ENCODE data around the gene PASD1.
A peak's percentile ranks its signal among the peaks of the same experiment; 100 is the strongest.

PASD1 gene

DNA sequence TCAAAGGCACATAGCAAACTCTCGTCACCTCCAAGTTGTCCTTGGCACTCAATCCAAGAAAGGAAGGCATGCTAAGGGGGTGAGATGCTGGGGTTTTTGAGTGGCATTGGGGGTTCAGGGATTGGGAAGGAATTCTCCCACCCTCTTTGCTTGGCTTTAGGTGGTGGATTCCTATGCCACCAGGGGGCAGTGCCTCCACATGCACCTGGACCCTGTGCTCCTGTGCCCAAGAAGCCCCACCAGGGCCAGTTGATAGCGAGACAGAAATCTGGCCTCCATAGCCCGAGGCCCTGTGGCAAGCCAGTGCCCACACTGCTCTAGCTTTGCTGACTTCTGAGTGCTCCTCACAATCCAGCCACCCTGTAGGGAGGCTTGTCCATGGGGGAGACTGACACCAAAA is 150.4 kb downstream of the PASD1 start:
- in situ Hi-C loops (cut with MboI; ENCODE audit: low sequenced_read_pairs, unreplicated experiment), result no loop called here
- TF ChIP-seq, protein P1, sequence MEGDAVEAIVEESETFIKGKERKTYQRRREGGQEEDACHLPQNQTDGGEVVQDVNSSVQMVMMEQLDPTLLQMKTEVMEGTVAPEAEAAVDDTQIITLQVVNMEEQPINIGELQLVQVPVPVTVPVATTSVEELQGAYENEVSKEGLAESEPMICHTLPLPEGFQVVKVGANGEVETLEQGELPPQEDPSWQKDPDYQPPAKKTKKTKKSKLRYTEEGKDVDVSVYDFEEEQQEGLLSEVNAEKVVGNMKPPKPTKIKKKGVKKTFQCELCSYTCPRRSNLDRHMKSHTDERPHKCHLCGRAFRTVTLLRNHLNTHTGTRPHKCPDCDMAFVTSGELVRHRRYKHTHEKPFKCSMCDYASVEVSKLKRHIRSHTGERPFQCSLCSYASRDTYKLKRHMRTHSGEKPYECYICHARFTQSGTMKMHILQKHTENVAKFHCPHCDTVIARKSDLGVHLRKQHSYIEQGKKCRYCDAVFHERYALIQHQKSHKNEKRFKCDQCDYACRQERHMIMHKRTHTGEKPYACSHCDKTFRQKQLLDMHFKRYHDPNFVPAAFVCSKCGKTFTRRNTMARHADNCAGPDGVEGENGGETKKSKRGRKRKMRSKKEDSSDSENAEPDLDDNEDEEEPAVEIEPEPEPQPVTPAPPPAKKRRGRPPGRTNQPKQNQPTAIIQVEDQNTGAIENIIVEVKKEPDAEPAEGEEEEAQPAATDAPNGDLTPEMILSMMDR (IDR thresholded peaks at IDR 0.05; ENCODE audit: borderline replicate concordance, control extremely low read depth, extremely low read depth, insufficient read depth, missing control alignments), result peak; percentile 34
- peak; percentile 47 for DNase-seq (ENCODE audit: low spot score)

DNA sequence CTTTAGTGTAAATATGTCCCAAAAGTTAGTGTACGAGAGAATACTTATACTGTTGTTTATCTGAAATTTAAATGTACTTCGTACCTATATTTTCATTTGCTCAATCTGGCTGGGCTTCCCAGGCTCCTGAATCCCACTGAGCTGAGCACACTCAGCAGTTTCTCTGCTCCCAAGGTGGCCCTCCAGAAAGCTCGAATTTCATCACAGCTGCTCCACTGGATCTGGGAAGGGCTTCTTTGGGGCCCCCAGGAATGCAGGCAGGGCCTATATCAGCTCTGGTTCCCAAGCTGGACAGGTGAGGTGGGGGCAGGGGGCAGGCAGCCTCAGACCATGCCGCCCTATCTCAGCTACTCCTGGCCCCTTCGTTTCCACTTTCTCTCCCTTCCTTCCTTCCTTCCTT is 150.9 kb downstream of the PASD1 start:
- in situ Hi-C loops (cut with MboI; ENCODE audit: low sequenced_read_pairs, unreplicated experiment), result no loop called here
- no peak for DNase-seq (ENCODE audit: low spot score)
- TF ChIP-seq, protein P1 (IDR thresholded peaks at IDR 0.05; ENCODE audit: borderline replicate concordance, control extremely low read depth, extremely low read depth, insufficient read depth, missing control alignments), result no peak

DNA sequence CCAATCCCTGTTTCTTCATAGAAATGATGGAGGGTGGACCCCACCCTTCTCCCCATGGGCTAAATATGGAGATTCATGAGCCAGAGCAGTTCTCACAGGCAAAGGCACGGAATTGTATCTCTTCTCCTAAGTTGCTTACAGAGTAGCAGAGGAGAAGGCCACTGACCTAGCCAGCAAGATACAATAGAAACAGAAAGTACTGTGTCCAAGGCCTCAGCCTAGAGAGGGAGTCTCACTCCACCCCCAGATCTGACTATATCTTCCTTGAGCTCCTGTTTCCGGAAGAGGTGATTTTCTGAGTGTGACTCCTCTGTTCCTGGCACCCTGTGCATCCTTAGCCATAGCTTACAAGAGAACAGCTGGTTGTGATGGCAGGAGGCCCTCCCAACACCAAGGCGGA is 152.3 kb downstream of the PASD1 start, which contains the start of gene FATE1:
TSS of gene FATE1 (plus strand) at position 284 of the 400 bp plus-strand sequence. CDS start at position 369, 85 bp downstream.
- in situ Hi-C loops (cut with MboI; ENCODE audit: low sequenced_read_pairs, unreplicated experiment), result no loop called here
- TF ChIP-seq, protein P1 (IDR thresholded peaks at IDR 0.05; ENCODE audit: borderline replicate concordance, control extremely low read depth, extremely low read depth, insufficient read depth, missing control alignments), result no peak
- DNase-seq (ENCODE audit: low spot score), result no peak

DNA sequence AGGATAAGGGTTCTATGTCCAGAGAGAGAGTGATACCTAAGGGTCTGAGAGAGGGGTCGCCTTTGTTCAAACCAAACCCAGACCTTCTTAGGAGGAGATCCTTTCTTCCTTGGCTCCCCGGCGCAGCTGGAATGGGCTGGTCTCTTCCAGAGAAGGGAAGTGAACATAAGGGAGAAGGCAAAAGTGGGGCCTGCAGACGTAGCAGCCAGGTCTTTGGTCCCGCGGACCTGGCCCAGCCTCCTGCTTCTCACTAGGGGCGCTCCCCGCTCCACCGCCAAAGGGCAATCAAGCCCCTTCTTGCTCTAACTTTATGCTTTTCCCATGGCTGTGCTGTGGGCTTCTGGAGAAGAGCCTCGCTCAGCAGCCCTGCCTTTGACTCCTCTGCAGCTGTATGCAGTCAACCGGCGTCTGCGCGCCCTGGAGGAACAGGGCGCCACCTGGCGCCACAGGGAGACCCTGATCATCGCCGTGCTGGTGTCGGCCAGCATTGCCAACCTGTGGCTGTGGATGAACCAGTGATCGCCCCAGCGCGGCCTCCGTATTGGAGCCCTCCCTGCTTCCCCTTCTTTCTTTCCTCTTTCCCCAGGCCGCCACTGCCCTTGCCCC is 158.9 kb downstream of the PASD1 start:
- in situ Hi-C loops (cut with MboI; ENCODE audit: low sequenced_read_pairs, unreplicated experiment), result no loop called here
- DNase-seq (ENCODE audit: low spot score), result no peak
- TF ChIP-seq, protein P1 (IDR thresholded peaks at IDR 0.05; ENCODE audit: borderline replicate concordance, control extremely low read depth, extremely low read depth, insufficient read depth, missing control alignments), result no peak

DNA sequence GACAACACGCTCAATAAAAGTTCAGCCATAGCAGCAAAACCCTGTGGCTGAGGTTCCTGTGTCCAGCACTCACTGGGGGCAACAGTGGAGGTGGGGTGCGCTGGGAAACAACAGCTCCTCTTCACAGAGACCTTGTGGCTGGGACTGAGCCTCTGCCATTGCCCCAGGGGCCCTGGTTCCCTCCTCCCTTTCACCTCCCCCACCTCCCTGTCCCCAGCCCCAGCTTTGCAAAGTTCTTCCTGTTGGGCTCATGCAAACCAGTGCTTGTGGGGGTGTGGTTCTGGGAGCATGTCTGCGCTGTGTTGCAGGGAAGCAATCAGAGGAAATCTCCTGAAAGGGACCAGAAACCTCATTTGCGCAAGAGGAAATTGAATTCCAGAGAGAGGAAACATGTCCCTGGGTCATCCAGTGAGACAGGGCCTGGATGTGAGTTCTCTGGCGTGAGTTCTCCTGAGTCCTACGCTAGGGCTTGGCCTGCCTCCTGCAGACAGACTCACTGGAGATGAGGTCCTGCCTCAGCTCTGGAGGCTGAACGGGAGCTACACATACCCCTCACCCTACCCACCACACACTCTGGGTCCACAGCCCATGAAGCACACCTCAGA is 159.8 kb downstream of the PASD1 start:
- in situ Hi-C loops (cut with MboI; ENCODE audit: low sequenced_read_pairs, unreplicated experiment), result no loop called here
- DNase-seq (ENCODE audit: low spot score), result no peak
- TF ChIP-seq, protein P1 (IDR thresholded peaks at IDR 0.05; ENCODE audit: borderline replicate concordance, control extremely low read depth, extremely low read depth, insufficient read depth, missing control alignments), result no peak

DNA sequence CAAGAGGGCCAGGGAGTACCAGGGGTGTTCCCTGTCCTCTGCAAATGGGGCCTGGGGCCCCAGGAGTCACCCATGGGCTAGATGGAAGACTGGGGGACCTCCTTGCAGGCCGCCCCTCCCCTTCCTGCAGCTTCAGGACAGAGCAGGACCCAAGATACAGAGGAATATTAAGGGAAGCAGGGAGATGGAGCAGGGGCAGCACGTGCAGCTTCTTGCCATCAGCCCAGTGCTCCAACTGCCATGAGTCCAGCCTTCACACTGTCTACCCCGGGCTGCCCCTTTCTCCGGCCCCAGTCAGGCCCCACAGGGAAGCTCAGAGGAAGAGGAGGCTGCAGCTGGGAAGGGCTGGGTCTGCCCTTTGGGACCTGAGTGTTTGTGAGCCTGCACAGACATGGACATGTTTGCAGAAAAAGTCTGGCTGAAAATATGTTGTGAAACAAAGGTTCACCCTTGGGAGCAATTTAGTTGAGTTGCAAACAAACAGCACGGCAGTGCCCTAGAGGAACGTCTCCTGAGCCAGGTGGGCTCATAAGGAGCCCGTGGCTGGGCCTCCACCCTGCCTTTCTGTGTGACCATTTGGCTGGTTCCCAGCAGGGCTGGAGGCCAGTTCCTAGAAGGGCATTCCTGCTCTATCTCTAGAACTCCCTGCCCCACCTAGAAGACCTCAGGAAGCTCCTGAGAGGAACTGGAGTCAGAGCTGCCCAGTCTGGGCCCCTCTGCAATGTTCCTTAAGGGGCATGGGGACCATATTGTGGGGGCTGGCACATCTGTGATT is 161.3 kb downstream of the PASD1 start:
- TF ChIP-seq, protein P1 (IDR thresholded peaks at IDR 0.05; ENCODE audit: borderline replicate concordance, control extremely low read depth, extremely low read depth, insufficient read depth, missing control alignments), result no peak
- in situ Hi-C loops (cut with MboI; ENCODE audit: low sequenced_read_pairs, unreplicated experiment), result no loop called here
- no peak for DNase-seq (ENCODE audit: low spot score)

Measured in GM13976 (cell line).